A549 (cell line): ENCODE measurements around the gene TTC39B. TPM values are rescaled to one million over a fixed set of nuclear protein-coding genes. Genes with fewer than 3 reads are reported as not detected.
"Not testable (repeated sequence)": the region's sequence is repeated elsewhere in the genome, so short reads cannot be mapped to it uniquely, and the experiment has no call there.

Experiments
- ATAC-seq, 2 experiments: fragments of 200-7000 bp in 1 of 2; fragments of >200 bp in 1 of 2; cut with Nextera tagmentation in 1 of 2; cut with Tn5 transposase in 1 of 2; 3 replicates each; pipeline versions ENCODE4 v1.8.0 to v1.9.1; 2018 to 2020; ENCODE audit warnings: mild to moderate bottlenecking in 1 of 2, moderate library complexity in 1 of 2
- CTCF ChIA-PET: fragments of 300-600 bp; sonication (Branson Sonifier 250); formaldehyde crosslinking; extraction: SDS; loops from one replicate; lab custom pipeline; 2021; ENCODE audit warnings: antibody characterized with exemption, inconsistent platforms; lab: Yijun Ruan, JAX
- POLR2A ChIA-PET: fragments of 350-600 bp; formaldehyde crosslinking; extraction: SDS; loops from one replicate; lab custom pipeline; 2021; ENCODE audit warnings: antibody characterized with exemption, inconsistent platforms; lab: Yijun Ruan, JAX
- DNase-seq, 2 experiments: peaks; one replicate each; pipeline versions ENCODE4 v3.0.0 to v3.0.0-alpha.2; 2011 to 2016; ENCODE audit warnings: low read depth in 1 of 2, low spot score in 1 of 2
- FAIRE-seq: peaks from 2 replicates; lab custom pipeline; 2011; peaks lifted over from hg19 to GRCh38; lab: Jason Lieb, UNC
- H3K27ac ChIP-seq, 2 experiments: fragments of >200 bp; sonication (Bioruptor Twin); formaldehyde crosslinking; 3 replicates each; pipeline ENCODE4 v1.5.1; 2016 to 2017
- H3K4me1 ChIP-seq: fragments of >200 bp; sonication (Bioruptor Twin); formaldehyde crosslinking; 3 replicates; pipeline ENCODE4 v1.6.1; 2016
- H3K4me2 ChIP-seq: fragments of >200 bp; sonication (Bioruptor Twin); formaldehyde crosslinking; 3 replicates; pipeline ENCODE4 v1.6.1; 2016
- H3K4me3 ChIP-seq: fragments of >200 bp; sonication (Bioruptor Twin); formaldehyde crosslinking; 3 replicates; pipeline ENCODE4 v1.5.1; 2016
- H3K9me3 ChIP-seq: fragments of >200 bp; sonication (Bioruptor Twin); formaldehyde crosslinking; 3 replicates; pipeline ENCODE4 v1.6.1; 2016
- CHD4 ChIP-seq: fragments of 200-600 bp; sonication (generic); IDR thresholded peaks from 2 replicates; pipeline ENCODE4 v1.6.1; 2016; ENCODE audit warnings: antibody characterized with exemption, mild to moderate bottlenecking, borderline replicate concordance
- HDAC2 ChIP-seq: fragments of 200-600 bp; sonication (generic); IDR thresholded peaks from 2 replicates; pipeline ENCODE4 v1.6.1; 2016
- KDM5A ChIP-seq: fragments of 200-600 bp; sonication (generic); IDR thresholded peaks from 2 replicates; pipeline ENCODE4 v1.6.1; 2016; ENCODE audit warnings: antibody characterized with exemption, mild to moderate bottlenecking
- NFE2L2 ChIP-seq: fragments of 150-350 bp; conservative IDR thresholded peaks from 2 replicates; pipeline ENCODE4 v1.6.1; 2014; ENCODE audit warnings: low read length
- POLR2A ChIP-seq: IDR thresholded peaks from 2 replicates; pipeline ENCODE4 v1.6.1; 2012; ENCODE audit warnings: mild to moderate bottlenecking, low read length
- RNF2 ChIP-seq: fragments of 200-600 bp; sonication (generic); IDR thresholded peaks from 2 replicates; pipeline ENCODE4 v1.6.1; 2016; ENCODE audit warnings: low read depth, mild to moderate bottlenecking, antibody characterized with exemption, moderate library complexity, borderline replicate concordance
- TFCP2L1 ChIP-seq: fragments of 250-450 bp; sonication (Bioruptor Pico); IDR thresholded peaks from 2 replicates; pipeline ENCODE4 v1.5.0; 2021; ENCODE audit warnings: mild to moderate bottlenecking
- ZC3H11A ChIP-seq: fragments of 450-650 bp; IDR thresholded peaks from 2 replicates; pipeline ENCODE4 v1.6.1; 2014; ENCODE audit warnings: antibody characterized with exemption, mild to moderate bottlenecking
- ZFP36 ChIP-seq: fragments of 450-650 bp; IDR thresholded peaks from 2 replicates; pipeline ENCODE4 v1.6.1; 2014; ENCODE audit warnings: borderline replicate concordance; ENCODE audit not compliant: partially characterized antibody
- WGBS: methylation state at CpG from one replicate; pipeline ENCODE4 v1.1.6; 2017; ENCODE audit errors: missing lambda C conversion rate; 5-methylcytosine and 5-hydroxymethylcytosine counted together
- polyA plus RNA-seq, 4 experiments: library from polyadenylated mRNA; depleted of rRNA in 3 of 4; stranded (reverse); fragments of >200 nt; fragmentation: RNase III in 1 of 4; extraction: RNeasy Plus Mini Kit Qiagen cat#74134 plus additional on column Dnase treatment in 1 of 4; gene quantifications; 2 replicates in 3 of 4; 3 replicates in 1 of 4; pipeline ENCODE4 v1.2.3, GENCODE V29; 2011 to 2017
- TF ChIP-seq, protein P1 (sequence below): fragments of >200 bp; sonication (Bioruptor Twin); formaldehyde crosslinking; IDR thresholded peaks from 3 replicates; pipeline ENCODE4 v1.6.1; 2016
- TF ChIP-seq, protein P2 (sequence below): fragments of 250-450 bp; sonication (Bioruptor Pico); IDR thresholded peaks from 2 replicates; pipeline ENCODE4 v1.5.0; 2020; ENCODE audit warnings: low read depth, mild to moderate bottlenecking, moderate library complexity

Gene TTC39B
- polyA plus RNA-seq, 2 of the 4 experiments (the other 2 are of a cell fraction), result 0.94 to 4.4 TPM

DNA sequence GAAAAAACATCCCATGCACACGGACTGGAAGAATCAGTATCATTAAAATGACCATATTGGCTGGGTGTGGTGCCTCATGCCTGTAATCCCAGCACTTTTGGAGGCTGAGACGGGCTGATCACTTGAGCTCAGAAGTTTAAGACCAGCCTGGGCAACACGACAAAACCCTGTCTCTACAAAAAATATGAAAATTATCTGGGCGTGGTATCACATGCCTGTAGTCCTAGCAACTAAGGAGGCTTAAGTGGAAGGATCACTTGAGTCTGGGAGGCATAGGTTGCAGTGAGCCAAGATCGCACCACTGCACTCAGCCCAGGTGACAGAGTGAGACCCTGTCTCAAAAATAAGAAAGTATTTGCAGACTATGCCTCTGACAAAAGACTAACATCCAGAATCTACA lies 68.4 kb downstream of the TTC39B start:
- no peak for DNase-seq
- Histone ChIP-seq H3K4me1 (no peaks in the 10 kb centered on the region), H3K27ac (no peak overlapping the region), H3K4me2 (no peak overlapping the region), H3K9me3 (no peaks in the 10 kb centered on the region; the same call in 2 of the 3 replicates), H3K4me3 (no peak overlapping the region)
- POLR2A ChIA-PET, result no interaction called here
- CTCF ChIA-PET, result no interaction called here
- TF ChIP-seq, protein P1, sequence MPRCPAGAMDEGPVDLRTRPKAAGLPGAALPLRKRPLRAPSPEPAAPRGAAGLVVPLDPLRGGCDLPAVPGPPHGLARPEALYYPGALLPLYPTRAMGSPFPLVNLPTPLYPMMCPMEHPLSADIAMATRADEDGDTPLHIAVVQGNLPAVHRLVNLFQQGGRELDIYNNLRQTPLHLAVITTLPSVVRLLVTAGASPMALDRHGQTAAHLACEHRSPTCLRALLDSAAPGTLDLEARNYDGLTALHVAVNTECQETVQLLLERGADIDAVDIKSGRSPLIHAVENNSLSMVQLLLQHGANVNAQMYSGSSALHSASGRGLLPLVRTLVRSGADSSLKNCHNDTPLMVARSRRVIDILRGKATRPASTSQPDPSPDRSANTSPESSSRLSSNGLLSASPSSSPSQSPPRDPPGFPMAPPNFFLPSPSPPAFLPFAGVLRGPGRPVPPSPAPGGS, result no peak
- no peak for TF ChIP-seq RNF2
- no peak for TF ChIP-seq KDM5A
- TF ChIP-seq TFCP2L1 (CRISPR knock-in tag), result no peak
- TF ChIP-seq ZFP36, result no peak
- TF ChIP-seq, protein P2, sequence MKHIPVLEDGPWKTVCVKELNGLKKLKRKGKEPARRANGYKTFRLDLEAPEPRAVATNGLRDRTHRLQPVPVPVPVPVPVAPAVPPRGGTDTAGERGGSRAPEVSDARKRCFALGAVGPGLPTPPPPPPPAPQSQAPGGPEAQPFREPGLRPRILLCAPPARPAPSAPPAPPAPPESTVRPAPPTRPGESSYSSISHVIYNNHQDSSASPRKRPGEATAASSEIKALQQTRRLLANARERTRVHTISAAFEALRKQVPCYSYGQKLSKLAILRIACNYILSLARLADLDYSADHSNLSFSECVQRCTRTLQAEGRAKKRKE (CRISPR knock-in tag), result no peak
- no peak for TF ChIP-seq NFE2L2
- TF ChIP-seq CHD4, result no peak
- 41% methylated on average over 5 of the region's 5 CpGs for WGBS
- no peak for ATAC-seq
- FAIRE-seq, result no peak

DNA sequence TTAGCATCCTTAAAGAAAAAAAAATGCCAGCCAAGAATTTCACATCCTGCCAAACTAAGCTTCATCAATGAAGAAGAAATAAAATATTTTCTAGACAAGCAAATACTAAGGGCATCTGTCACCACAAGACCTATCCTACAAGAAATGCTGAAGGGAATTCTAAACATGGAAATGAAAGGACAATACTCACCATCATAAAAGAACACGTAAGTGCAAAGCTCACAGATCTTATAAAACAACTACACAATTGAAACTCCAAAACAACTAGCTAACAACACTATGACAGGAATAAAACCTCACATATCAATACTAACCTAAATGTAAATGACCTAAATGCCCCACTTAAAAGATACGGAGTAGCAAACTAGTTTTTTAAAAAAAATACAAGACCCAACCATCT lies 71.4 kb downstream of the TTC39B start:
- H3K27ac ChIP-seq, result no peak overlapping the region
- 84% methylated on average over 2 of the region's 2 CpGs for WGBS
- TF ChIP-seq NFE2L2 (no peak), POLR2A (no peak), HDAC2 (no peak), ZC3H11A (no peak)
- TF ChIP-seq, all 56 proteins: peak for 0
- DNase-seq, result no peak
- no peaks in the 10 kb centered on the region for H3K4me1 ChIP-seq
- H3K4me3 ChIP-seq, result no peak overlapping the region
- CTCF ChIA-PET, result interaction anchor here (0.6 kb wide), 1 partner anchor 118 kb away, joined by 3 read pairs; no protein-coding TSS in a partner anchor
- no peak for FAIRE-seq
- H3K4me2 ChIP-seq, result no peak overlapping the region
- ATAC-seq, result no peak
- H3K9me3 ChIP-seq, result no peaks in the 10 kb centered on the region; the same call in 2 of the 3 replicates
- POLR2A ChIA-PET, result no interaction called here

DNA sequence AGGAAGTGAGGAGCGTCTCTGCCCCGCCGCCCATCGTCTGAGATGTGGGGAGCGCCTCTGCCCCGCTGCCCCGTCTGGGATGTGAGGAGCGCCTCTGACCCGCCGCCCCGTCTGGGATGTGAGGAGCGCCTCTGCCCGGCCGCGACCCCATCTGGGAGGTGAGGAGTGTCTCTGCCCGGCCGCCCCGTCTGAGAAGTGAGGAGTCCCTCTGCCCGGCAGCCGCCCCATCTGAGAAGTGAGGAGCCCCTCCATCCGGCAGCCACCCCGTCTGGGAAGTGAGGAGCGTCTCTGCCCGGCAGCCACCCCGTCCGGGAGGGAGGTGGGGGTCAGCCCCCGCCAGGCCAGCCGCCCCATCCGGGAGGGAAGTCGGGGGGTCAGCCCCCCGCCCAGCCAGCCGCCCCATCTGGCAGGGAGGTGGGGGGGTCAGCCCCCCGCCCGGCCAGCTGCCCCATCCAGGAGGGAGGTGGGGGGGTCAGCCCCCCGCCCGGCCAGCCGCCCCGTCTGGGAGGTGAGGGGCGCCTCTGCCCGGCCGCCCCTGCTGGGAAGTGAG lies 73.0 kb downstream of the TTC39B start:
- H3K4me1 ChIP-seq, DNase-seq, CTCF ChIA-PET, H3K9me3 ChIP-seq, FAIRE-seq, ATAC-seq, H3K27ac ChIP-seq, H3K4me3 ChIP-seq, POLR2A ChIA-PET, H3K4me2 ChIP-seq: not testable (repeated sequence)
- 93% methylated on average over 13 of the region's 41 CpGs for WGBS

DNA sequence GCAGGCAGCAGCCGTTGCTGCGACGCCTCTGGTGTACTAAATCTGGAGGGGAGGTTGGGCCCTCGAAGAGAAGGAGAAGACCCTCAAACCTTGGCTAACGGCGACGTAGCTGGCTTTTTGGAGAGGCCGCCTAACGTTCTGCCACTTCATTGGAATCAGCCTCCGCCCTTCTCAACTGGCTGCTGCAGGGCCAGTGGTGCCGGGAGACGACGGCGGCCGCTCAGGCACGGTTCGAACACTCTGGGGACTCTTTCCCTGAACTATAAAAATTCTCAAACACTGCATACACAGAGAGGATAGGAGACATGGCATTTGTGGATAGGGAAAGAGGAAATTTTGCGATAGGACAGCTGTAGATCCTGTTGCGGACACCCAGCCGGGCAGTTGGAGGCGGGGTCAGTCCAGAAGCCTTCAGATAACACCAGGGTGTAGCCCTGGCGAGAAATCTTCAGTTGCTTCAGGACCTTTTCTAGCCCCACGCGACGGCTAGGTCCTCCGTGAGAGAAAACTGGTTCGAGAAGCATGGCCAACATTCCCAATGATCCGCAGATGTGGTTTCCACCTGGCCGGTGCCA lies 74.2 kb downstream of the TTC39B start:
- CTCF ChIA-PET, result interaction anchor here (1.2 to 1.6 kb wide), 3 partner anchors 9 to 22 kb away, joined by 3 to 5 read pairs (median 4); no protein-coding TSS in a partner anchor
- DNase-seq, POLR2A ChIA-PET, H3K4me3 ChIP-seq, H3K4me1 ChIP-seq, H3K27ac ChIP-seq, H3K4me2 ChIP-seq, ATAC-seq, FAIRE-seq, H3K9me3 ChIP-seq: not testable (repeated sequence)
- WGBS, result 84% methylated on average over 29 of the region's 29 CpGs
